Measurements from ENCODE around the gene DGCR2.

Gene DGCR2

GRCh38 chr22:19065298-19065859 is 56.8 kb downstream of the DGCR2 start:
- in situ Hi-C loops (cut with HindIII; ENCODE audit: low sequenced_read_pairs) = no loop called here
- no peak for DNase-seq (ENCODE audit: low read depth)
- TF ChIP-seq, protein P1, sequence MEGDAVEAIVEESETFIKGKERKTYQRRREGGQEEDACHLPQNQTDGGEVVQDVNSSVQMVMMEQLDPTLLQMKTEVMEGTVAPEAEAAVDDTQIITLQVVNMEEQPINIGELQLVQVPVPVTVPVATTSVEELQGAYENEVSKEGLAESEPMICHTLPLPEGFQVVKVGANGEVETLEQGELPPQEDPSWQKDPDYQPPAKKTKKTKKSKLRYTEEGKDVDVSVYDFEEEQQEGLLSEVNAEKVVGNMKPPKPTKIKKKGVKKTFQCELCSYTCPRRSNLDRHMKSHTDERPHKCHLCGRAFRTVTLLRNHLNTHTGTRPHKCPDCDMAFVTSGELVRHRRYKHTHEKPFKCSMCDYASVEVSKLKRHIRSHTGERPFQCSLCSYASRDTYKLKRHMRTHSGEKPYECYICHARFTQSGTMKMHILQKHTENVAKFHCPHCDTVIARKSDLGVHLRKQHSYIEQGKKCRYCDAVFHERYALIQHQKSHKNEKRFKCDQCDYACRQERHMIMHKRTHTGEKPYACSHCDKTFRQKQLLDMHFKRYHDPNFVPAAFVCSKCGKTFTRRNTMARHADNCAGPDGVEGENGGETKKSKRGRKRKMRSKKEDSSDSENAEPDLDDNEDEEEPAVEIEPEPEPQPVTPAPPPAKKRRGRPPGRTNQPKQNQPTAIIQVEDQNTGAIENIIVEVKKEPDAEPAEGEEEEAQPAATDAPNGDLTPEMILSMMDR (IDR thresholded peaks at IDR 0.05; ENCODE audit: low read depth, low read length, missing control alignments) = no peak
- H3K4me3 ChIP-seq (ENCODE audit: low read depth, low read length) = no peak overlapping the region

DNA sequence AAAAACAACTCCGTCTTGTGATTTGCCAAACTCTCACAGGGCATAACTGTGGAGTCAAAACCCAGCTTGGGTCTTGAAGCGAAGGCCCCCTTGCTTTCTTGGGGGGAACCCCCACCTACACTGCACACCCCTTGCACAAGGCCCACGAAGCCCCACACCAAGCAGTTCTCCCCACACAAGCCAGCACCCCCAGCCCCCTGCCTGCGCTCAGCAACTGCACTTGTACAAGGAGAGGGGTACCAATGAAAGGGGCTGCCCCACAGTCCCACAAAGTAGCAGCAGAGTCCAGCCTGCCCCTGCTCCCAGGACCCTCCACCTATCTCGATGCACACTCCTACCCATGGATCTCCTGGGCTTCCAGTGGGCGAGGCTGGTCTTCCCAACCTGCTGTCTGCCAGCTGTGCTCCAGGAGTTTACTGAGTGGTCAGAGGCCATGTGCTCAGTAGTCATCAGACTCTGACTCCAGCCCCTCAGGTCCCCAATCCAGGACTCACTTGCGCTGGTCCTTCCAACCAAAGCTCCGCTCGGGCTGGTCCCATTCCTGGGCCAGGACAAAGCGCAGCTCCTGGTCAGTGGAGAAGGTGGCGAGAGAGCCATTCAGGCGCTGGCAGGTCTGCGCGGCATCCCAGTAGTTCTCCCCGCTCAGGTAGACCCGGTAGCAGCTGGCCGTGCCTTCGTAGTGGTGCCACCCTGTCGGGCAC is 57.7 kb downstream of the DGCR2 start:
- TF ChIP-seq, protein P1 (IDR thresholded peaks at IDR 0.05; ENCODE audit: low read depth, low read length, missing control alignments) = no peak
- no peak for DNase-seq (ENCODE audit: low read depth)
- no peak overlapping the region for H3K4me3 ChIP-seq (ENCODE audit: low read depth, low read length)
- in situ Hi-C loops (cut with HindIII; ENCODE audit: low sequenced_read_pairs) = no loop called here

- TF ChIP-seq, protein P1 (IDR thresholded peaks at IDR 0.05; ENCODE audit: low read depth, low read length, missing control alignments) = no peak
- H3K4me3 ChIP-seq (ENCODE audit: low read depth, low read length) = no peak overlapping the region
- no peak for DNase-seq (ENCODE audit: low read depth)
- in situ Hi-C loops (cut with HindIII; ENCODE audit: low sequenced_read_pairs) = no loop called here
Observed at GRCh38 chr22:19063581-19064353, 58.4 kb downstream of the DGCR2 start.

DNA sequence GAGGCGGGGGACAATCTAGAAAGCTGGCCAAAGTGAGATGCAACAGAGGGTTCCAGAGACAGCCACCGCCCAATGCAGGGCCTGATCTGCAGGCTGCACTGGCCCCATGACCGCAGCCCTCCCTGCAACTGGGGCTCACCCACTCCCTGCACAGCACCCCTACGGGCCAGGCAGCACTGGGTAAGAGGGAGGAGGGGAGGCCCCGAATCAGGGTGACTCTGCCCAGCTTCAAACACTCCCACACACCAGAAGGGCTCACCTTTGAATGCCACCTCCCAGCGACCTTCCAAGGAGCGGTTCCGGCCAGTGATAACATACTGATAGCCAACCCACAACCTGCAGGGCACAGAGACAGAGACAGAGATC is 59.3 kb downstream of the DGCR2 start:
- in situ Hi-C loops (cut with HindIII; ENCODE audit: low sequenced_read_pairs) = no loop called here
- TF ChIP-seq, protein P1 (IDR thresholded peaks at IDR 0.05; ENCODE audit: low read depth, low read length, missing control alignments) = no peak
- DNase-seq (ENCODE audit: low read depth) = no peak
- H3K4me3 ChIP-seq (ENCODE audit: low read depth, low read length) = no peak overlapping the region

DNA sequence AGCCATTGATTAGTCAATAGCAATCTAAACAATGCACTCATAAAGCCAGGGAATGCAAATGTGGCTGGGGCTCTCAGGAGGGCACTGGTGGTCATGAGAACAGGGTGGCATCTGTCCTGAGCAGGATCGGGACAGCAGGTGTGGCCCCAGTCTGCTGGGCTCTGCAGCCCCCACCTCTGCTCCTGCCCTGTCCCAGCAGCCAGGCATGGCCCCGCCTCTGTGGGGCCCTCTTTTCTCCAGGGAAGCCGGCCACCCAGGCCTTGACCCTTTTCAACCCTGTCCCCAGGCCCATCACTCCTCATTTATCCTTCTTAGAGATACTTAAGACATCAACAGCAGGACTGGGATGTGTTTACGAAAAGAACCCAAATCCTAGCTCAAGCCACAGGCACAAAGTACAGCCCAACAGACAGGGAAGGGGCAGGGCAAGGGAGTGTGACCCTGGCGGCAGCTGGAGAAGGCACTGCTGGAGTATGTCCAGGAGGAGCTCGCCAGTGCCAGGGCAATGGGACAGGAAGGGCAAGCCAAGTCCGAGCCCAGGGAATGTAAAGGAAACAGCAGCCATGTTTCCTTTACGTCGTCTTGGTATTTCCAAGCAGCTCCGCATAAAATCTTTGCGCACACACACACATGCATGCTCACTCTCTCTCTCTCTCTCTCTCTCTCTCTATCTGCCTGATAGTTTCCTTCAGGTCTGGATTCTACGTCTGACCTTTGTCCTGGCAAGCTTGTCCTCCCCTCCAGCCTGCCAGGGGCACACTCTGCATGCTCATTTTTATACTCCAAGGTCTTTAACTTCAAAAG is 59.9 kb downstream of the DGCR2 start:
- TF ChIP-seq, protein P1 (IDR thresholded peaks at IDR 0.05; ENCODE audit: low read depth, low read length, missing control alignments) = no peak
- no peak overlapping the region for H3K4me3 ChIP-seq (ENCODE audit: low read depth, low read length)
- in situ Hi-C loops (cut with HindIII; ENCODE audit: low sequenced_read_pairs) = no loop called here
- DNase-seq (ENCODE audit: low read depth) = no peak

GRCh38 chr22:19061471-19062138 is 60.6 kb downstream of the DGCR2 start:
- H3K4me3 ChIP-seq (ENCODE audit: low read depth, low read length) = no peak overlapping the region
- TF ChIP-seq, protein P1 (IDR thresholded peaks at IDR 0.05; ENCODE audit: low read depth, low read length, missing control alignments) = no peak
- no peak for DNase-seq (ENCODE audit: low read depth)
- in situ Hi-C loops (cut with HindIII; ENCODE audit: low sequenced_read_pairs) = no loop called here

Data from astrocyte of the cerebellum (primary cell).